Keratinocyte (primary cell): Measurements from ENCODE around the gene USP50.

Source experiments
- CTCF ChIP-seq, 3 experiments: IDR thresholded peaks in 1 of 3; conservative IDR thresholded peaks in 1 of 3; optimal IDR thresholded peaks in 1 of 3; 2 replicates in 2 of 3; 3 replicates in 1 of 3; pipeline versions ENCODE3 to v1.5.1; 2011; ENCODE audit warnings: low read length in 3 of 3, mild to moderate bottlenecking in 3 of 3, moderate library complexity in 2 of 3, control low read depth in 1 of 3, inconsistent platforms in 1 of 3; ENCODE audit not compliant: insufficient read depth in 2 of 3; ENCODE audit errors: extremely low read depth in 1 of 3
- EZH2 ChIP-seq: IDR thresholded peaks from one replicate; pipeline ENCODE4 v1.6.1; 2012; ENCODE audit warnings: inconsistent platforms, mild to moderate bottlenecking, low read length, moderate library complexity

GRCh38 chr15:50484781-50485180 is 61.7 kb downstream of the USP50 start:
- TF ChIP-seq CTCF (optimal IDR thresholded peaks at IDR 0.05 in 1 of 3, IDR thresholded peaks at IDR 0.05 in 1 of 3, conservative IDR thresholded peaks at IDR 0.05 in 1 of 3; ENCODE audit: extremely low read depth in 1 of 3, insufficient read depth in 2 of 3, low read length in 3 of 3) (no peak), EZH2 (no peak)
